Heart right ventricle (tissue), 16 donors: ENCODE data around the gene MRPL47. TPM values are rescaled to one million over a fixed set of nuclear protein-coding genes. Genes with fewer than 3 reads are reported as not detected.

ENCODE experiments used
- ATAC-seq, 8 donors: fragments of 200-7000 bp; cut with Tn5 transposase; one replicate each; pipeline ENCODE4 v1.9.1; 2020; ENCODE audit warnings: mild to moderate bottlenecking in 8 of 8, moderate library complexity in 8 of 8, moderate number of reproducible peaks in 1 of 8
- DNase-seq, 2 donors: peaks; one replicate each; pipeline ENCODE4 v3.0.0-alpha.2; 2020
- H3K27ac ChIP-seq, 10 donors: fragments of 200-600 bp; sonication (generic) in 2 of 10; one replicate each; pipeline versions ENCODE4 v1.5.0 to v1.8.0; 2020 to 2022; ENCODE audit warnings: mild to moderate bottlenecking in 3 of 10
- H3K27me3 ChIP-seq, 7 donors: fragments of 200-600 bp; one replicate each; pipeline ENCODE4 v1.8.0; 2021 to 2022; ENCODE audit warnings: mild to moderate bottlenecking in 2 of 7
- H3K36me3 ChIP-seq, 9 donors: fragments of 200-600 bp; sonication (generic) in 1 of 9; one replicate each; pipeline versions ENCODE4 v1.5.0 to v1.8.0; 2020 to 2022; ENCODE audit warnings: mild to moderate bottlenecking in 2 of 9
- H3K4me1 ChIP-seq, 9 donors: fragments of 200-600 bp; sonication (generic) in 1 of 9; one replicate each; pipeline versions ENCODE4 v1.5.0 to v1.8.0; 2020 to 2022; ENCODE audit warnings: mild to moderate bottlenecking in 4 of 9
- H3K4me3 ChIP-seq, 10 donors: fragments of 200-600 bp; sonication (generic) in 2 of 10; one replicate each; pipeline versions ENCODE4 v1.5.0 to v1.8.0; 2020 to 2022; ENCODE audit warnings: mild to moderate bottlenecking in 7 of 10, moderate library complexity in 2 of 10
- H3K9me3 ChIP-seq, 11 donors: fragments of 200-600 bp in 10 of 11; sonication (generic) in 2 of 11; one replicate each; pipeline versions ENCODE4 v1.5.0 to v1.8.0; 2013 to 2022; ENCODE audit warnings: mild to moderate bottlenecking in 2 of 11, control low read depth in 1 of 11, moderate library complexity in 1 of 11
- CTCF ChIP-seq, 9 donors: fragments of 200-600 bp; sonication (generic) in 2 of 9; IDR thresholded peaks; one replicate each; pipeline versions ENCODE4 v1.5.0 to v1.8.0; 2021 to 2022; ENCODE audit warnings: antibody characterized with exemption in 9 of 9, mild to moderate bottlenecking in 5 of 9, moderate library complexity in 1 of 9
- WGBS, 2 donors: extraction: QIAGEN DNeasy Blood & Tissue Kit; methylation state at CpG; one replicate each; pipeline ENCODE4 v1.1.7; 2013; ENCODE audit warnings: inconsistent platforms in 1 of 2; 5-methylcytosine and 5-hydroxymethylcytosine counted together
- intact Hi-C, 10 donors: fragments of 100-400 bp; cut with DNase I; formaldehyde crosslinking; loops; one replicate each; pipeline versions ENCODE4 v1.11.1 to v1.14.2; 2022
- polyA plus RNA-seq, 2 donors: library from polyadenylated mRNA; stranded (reverse); fragments of 200-250 nt; gene quantifications; one replicate each; pipeline ENCODE4 v1.2.3, GENCODE V29; 2013
- total RNA-seq, 10 donors: library from RNA; stranded (reverse); fragmentation: NEBNext Ultra II Directional in 3 of 10; extraction: Animal tissue kit (Norgen Biotek cat#: 25700) in 3 of 10; gene quantifications; one replicate each; pipeline versions ENCODE4 v1.2.1 to v1.2.4, GENCODE V29; 2021 to 2023
- donor health status: Arrhythmogenic right ventricular cardiomyopathy.
- donor health status: ischemic (EF 13 %, LVEDD 7.1; RV severe dilation, severe dysfunction).
- donor health status: healthy with polysubstance abuse.
- donor health status: DM: no; HTN: yes; CAD: no.
- donor health status: DM: no; HTN: no; CAD: no.
- donor health status: ischemic (EF 25% LVEDD 6.9; RV normal size, moderate dysfunction).
- donor health status: ischemic (EF 25% LVEDD 5.7; RV mildly dilated, moderate dysfunction).
- donor health status: healthy.
- donor health status: DM: yes; HTN: yes; CAD: no.
- donor health status: Ischemic cardiomyopathy.
- donor health status: ischemic (EF 35%, LVEDD 5.7; RV mildly dilated, moderate dysfunction).
- donor health status: nonischemic (EF 11% LVEDD 7.7; RV severe dilation, severe dysfunction).
- donor health status: DM: yes; HTN: yes; CAD: no.
- donor health status: PGD.
- donor health status: ischemic (EF 29% LVEDD 5.4; RV normal size, mild dysfunction).
- donor health status: nonischemic (EF 23%, LVEDD 6.1; RV moderate dilation, normal function).

Gene MRPL47
- total and polyA plus RNA-seq, 12 donors: 44.3 to 160 (median 53.1) TPM

- H3K36me3 ChIP-seq: peaks cover 0 to 71% (median 26%) of the 10 kb centered on the region in 9 donors
- H3K9me3 ChIP-seq: no peaks in the 10 kb centered on the region
- peak overlapping the region; percentile 66 to 94 (median 86) for H3K4me3 ChIP-seq
- H3K27me3 ChIP-seq: no peaks in the 10 kb centered on the region
- intact Hi-C loops: loop anchor here in 2 of 10 donors (1.0 to 5.0 kb wide), 2 partner anchors 42 kb away; partner anchors contain the start of gene ACTL6A (in 2 of the 2)
- peak overlapping the region in 9 of 10 donors; percentile 92 to 98 (median 95) for H3K27ac ChIP-seq
- no peak for ATAC-seq
- no peak for DNase-seq
- no peak for TF ChIP-seq CTCF (IDR thresholded peaks at IDR 0.05)
- 1 to 2% methylated on average over 3 of the region's 3 CpGs for WGBS, 2 donors
- peaks cover 0 to 50% (median 39%) of the 10 kb centered on the region in 9 donors for H3K4me1 ChIP-seq
Measured at GRCh38 chr3:179603831-179604230, 607 bp downstream of the MRPL47 start.

- no peak for TF ChIP-seq CTCF (IDR thresholded peaks at IDR 0.05)
- Histone ChIP-seq H3K4me3 (peak overlapping the region in 9 of 10 donors; percentile 72 to 94 (median 87)), H3K4me1 (peaks cover 0 to 46% (median 37%) of the 10 kb centered on the region in 9 donors), H3K27ac (no peak overlapping the region), H3K27me3 (no peaks in the 10 kb centered on the region), H3K36me3 (peaks cover 0 to 71% (median 31%) of the 10 kb centered on the region in 9 donors), H3K9me3 (no peaks in the 10 kb centered on the region)
- intact Hi-C loops: loop anchor here in 1 of 10 donors (5.0 kb wide), 1 partner anchor 41 kb away; the partner anchor contains the start of gene ACTL6A
- WGBS, 2 donors: 75 to 76% methylated on average over 4 of the region's 4 CpGs
- no peak for ATAC-seq
- no peak for DNase-seq
Measured at GRCh38 chr3:179603321-179603720, 1.1 kb downstream of the MRPL47 start.

GRCh38 chr3:179599531-179599930, 4.9 kb downstream of the MRPL47 start:
- Histone ChIP-seq H3K36me3 (peaks cover 0 to 86% (median 41%) of the 10 kb centered on the region in 9 donors), H3K4me3 (no peak overlapping the region), H3K27ac (no peak overlapping the region), H3K9me3 (no peaks in the 10 kb centered on the region), H3K27me3 (no peaks in the 10 kb centered on the region), H3K4me1 (peaks cover 0 to 14% (median 12%) of the 10 kb centered on the region in 9 donors)
- intact Hi-C loops: no loop called here
- ATAC-seq (no peak), DNase-seq (no peak)
- WGBS, 2 donors: 87 to 94% methylated on average over 4 of the region's 4 CpGs
- no peak for TF ChIP-seq CTCF (IDR thresholded peaks at IDR 0.05)

GRCh38 chr3:179591313-179591712, 13.1 kb downstream of the MRPL47 start:
- H3K27me3 ChIP-seq: no peaks in the 10 kb centered on the region
- intact Hi-C loops: no loop called here
- H3K27ac ChIP-seq: peak overlapping the region in 2 of 10 donors; percentile 13 to 14
- H3K4me3 ChIP-seq: no peak overlapping the region
- DNase-seq (no peak), ATAC-seq (peak in 3 of 8 donors; percentile 42 to 56 (median 48))
- TF ChIP-seq CTCF (IDR thresholded peaks at IDR 0.05): no peak
- no peaks in the 10 kb centered on the region for H3K9me3 ChIP-seq
- H3K36me3 ChIP-seq: peaks cover 0 to 100% (median 58%) of the 10 kb centered on the region in 9 donors
- H3K4me1 ChIP-seq: peaks cover 0 to 25% (median 4%) of the 10 kb centered on the region in 9 donors
- 59 to 73% methylated on average over 1 of the region's 1 CpG for WGBS, 2 donors
